Ishikawa (cell line): ENCODE results near the gene SMC1B.

Experiments
- CEBPB ChIP-seq: IDR thresholded peaks from 2 replicates; pipeline ENCODE4 v1.6.1; 2012
- CREB1 ChIP-seq: IDR thresholded peaks from 2 replicates; pipeline ENCODE4 v1.6.1; 2012; ENCODE audit warnings: low read depth
- EGR1 ChIP-seq: IDR thresholded peaks from 2 replicates; pipeline ENCODE4 v1.6.1; 2012
- EP300 ChIP-seq: IDR thresholded peaks from 2 replicates; pipeline ENCODE4 v1.6.1; 2012; ENCODE audit warnings: borderline replicate concordance
- FOXM1 ChIP-seq: IDR thresholded peaks from 2 replicates; pipeline ENCODE4 v1.6.1; 2012; ENCODE audit warnings: low read depth, borderline replicate concordance
- NFIC ChIP-seq: IDR thresholded peaks from 2 replicates; pipeline ENCODE4 v1.6.1; 2012
- RAD21 ChIP-seq: IDR thresholded peaks from 2 replicates; pipeline ENCODE4 v1.6.1; 2012; ENCODE audit warnings: low read depth
- REST ChIP-seq: IDR thresholded peaks from 2 replicates; pipeline ENCODE4 v1.6.1; 2012; ENCODE audit warnings: low read depth, mild to moderate bottlenecking
- TAF1 ChIP-seq: IDR thresholded peaks from 2 replicates; pipeline ENCODE4 v1.6.1; 2012; ENCODE audit warnings: low read depth, mild to moderate bottlenecking
- TCF12 ChIP-seq: IDR thresholded peaks from 2 replicates; pipeline ENCODE4 v1.6.1; 2012; ENCODE audit warnings: low read depth
- TEAD4 ChIP-seq: IDR thresholded peaks from 2 replicates; pipeline ENCODE4 v1.6.1; 2012
- USF1 ChIP-seq: IDR thresholded peaks from 2 replicates; pipeline ENCODE4 v1.6.1; 2012
- YY1 ChIP-seq: IDR thresholded peaks from 2 replicates; pipeline ENCODE4 v1.6.1; 2012; ENCODE audit warnings: low read depth
- ZBTB7A ChIP-seq: IDR thresholded peaks from 2 replicates; pipeline ENCODE4 v1.6.1; 2012; ENCODE audit warnings: low read depth
- TF ChIP-seq, protein P1 (sequence below): IDR thresholded peaks from 2 replicates; pipeline ENCODE4 v1.6.1; 2012

SMC1B gene, protein sequence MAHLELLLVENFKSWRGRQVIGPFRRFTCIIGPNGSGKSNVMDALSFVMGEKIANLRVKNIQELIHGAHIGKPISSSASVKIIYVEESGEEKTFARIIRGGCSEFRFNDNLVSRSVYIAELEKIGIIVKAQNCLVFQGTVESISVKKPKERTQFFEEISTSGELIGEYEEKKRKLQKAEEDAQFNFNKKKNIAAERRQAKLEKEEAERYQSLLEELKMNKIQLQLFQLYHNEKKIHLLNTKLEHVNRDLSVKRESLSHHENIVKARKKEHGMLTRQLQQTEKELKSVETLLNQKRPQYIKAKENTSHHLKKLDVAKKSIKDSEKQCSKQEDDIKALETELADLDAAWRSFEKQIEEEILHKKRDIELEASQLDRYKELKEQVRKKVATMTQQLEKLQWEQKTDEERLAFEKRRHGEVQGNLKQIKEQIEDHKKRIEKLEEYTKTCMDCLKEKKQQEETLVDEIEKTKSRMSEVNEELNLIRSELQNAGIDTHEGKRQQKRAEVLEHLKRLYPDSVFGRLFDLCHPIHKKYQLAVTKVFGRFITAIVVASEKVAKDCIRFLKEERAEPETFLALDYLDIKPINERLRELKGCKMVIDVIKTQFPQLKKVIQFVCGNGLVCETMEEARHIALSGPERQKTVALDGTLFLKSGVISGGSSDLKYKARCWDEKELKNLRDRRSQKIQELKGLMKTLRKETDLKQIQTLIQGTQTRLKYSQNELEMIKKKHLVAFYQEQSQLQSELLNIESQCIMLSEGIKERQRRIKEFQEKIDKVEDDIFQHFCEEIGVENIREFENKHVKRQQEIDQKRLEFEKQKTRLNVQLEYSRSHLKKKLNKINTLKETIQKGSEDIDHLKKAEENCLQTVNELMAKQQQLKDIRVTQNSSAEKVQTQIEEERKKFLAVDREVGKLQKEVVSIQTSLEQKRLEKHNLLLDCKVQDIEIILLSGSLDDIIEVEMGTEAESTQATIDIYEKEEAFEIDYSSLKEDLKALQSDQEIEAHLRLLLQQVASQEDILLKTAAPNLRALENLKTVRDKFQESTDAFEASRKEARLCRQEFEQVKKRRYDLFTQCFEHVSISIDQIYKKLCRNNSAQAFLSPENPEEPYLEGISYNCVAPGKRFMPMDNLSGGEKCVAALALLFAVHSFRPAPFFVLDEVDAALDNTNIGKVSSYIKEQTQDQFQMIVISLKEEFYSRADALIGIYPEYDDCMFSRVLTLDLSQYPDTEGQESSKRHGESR

DNA sequence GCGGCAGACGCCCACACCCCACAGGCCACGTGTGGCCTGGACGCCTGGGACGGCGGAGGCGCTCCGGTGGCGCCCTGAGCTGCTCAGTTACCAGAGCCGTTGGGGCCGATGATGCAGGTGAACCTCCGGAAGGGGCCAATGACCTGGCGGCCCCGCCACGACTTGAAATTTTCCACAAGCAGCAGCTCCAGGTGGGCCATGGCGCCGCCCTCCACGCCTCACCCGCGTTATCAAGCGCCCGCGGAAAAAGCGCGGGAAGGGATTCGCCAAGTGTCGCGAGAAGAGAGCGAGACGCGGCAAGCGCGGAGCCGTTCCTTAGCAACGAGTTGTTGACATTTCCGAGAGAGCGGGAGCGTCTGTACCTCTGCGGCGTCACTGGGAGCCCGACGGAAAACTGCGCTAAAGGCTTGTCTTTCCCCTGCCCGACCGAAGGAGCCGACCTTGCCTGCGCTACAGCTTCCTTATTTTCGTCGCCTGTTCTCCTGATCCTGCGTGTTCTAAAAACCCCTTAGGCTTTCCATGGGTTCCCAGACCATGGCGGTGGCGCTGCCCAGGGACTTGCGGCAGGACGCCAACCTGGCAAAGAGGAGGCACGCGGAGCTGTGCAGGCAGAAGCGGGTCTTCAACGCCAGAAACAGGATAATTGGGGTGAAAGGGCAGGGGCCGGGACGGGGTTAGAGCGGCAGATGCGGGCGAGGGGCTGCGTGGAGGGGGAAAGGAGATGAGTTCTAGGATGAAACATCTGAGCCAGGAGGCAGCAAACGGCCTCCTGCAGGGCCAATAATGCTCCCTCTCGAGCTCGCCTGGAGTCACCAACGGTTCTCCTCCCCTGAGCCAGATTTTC lies at the start of gene SMC1B, which contains the start of gene RIBC2:
SMC1B (minus strand) TSS at position 232 of the 844 bp plus-strand sequence; CDS start at position 200, 32 bp downstream.
RIBC2 (plus strand) TSS at position 326 of the 844 bp plus-strand sequence; CDS start at position 520, 194 bp downstream.
- TF ChIP-seq NFIC: 0 out of 2 replicates have a peak, but pooled peaks have one; percentile 36
- no peak for TF ChIP-seq ZBTB7A
- TF ChIP-seq CEBPB: no peak
- TF ChIP-seq CREB1: no peak
- no peak for TF ChIP-seq REST
- peak; percentile 28; the same call in 1 of the 2 replicates for TF ChIP-seq EGR1
- TF ChIP-seq TEAD4: no peak
- peak; percentile 55; the same call in 1 of the 2 replicates for TF ChIP-seq EP300
- TF ChIP-seq RAD21: no peak
- TF ChIP-seq FOXM1: no peak
- TF ChIP-seq TCF12: peak; percentile 79
- TF ChIP-seq, protein P1, sequence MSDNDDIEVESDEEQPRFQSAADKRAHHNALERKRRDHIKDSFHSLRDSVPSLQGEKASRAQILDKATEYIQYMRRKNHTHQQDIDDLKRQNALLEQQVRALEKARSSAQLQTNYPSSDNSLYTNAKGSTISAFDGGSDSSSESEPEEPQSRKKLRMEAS: peak; percentile 99
- TF ChIP-seq USF1: 0 out of 2 replicates have a peak, but pooled peaks have one; percentile 1
- peak; percentile 32; the same call in 1 of the 2 replicates for TF ChIP-seq TAF1
- TF ChIP-seq YY1: 0 out of 2 replicates have a peak, but pooled peaks have one; percentile 42

DNA sequence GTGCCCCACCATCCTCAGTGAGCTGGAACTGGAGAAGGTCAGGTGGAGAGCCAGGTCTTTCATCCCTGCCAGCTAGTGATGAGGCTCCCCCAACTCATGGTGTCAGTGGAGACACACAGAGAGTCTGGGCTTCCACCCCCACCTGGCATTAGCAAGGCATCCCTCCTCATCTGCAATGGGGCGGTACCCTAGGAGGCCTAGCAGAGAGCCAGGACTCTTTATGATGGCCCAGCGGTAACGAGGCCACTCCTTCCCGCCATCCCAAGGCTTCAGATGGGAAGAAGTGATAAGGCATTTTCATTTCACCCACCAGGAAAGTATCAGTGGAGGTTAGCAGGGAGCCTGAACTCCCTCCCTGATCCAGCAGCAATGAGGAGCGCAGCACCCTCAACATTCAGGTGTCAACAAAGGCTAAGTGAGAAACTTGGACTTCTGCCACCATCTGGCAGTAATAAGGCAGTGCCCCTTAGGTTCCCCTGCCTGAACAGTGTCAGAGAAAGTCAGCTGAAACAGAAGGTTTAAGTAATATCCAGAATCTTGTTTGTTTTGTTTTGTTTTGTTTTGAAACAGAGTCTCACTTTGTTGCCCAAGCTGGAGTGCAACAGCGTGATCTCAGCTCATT lies 48.7 kb upstream of the SMC1B start:
- TF ChIP-seq TAF1 (no peak), ZBTB7A (no peak), YY1 (no peak), NFIC (no peak), REST (no peak), USF1 (no peak), CEBPB (no peak), TEAD4 (no peak)
- TF ChIP-seq, protein P1: no peak

DNA sequence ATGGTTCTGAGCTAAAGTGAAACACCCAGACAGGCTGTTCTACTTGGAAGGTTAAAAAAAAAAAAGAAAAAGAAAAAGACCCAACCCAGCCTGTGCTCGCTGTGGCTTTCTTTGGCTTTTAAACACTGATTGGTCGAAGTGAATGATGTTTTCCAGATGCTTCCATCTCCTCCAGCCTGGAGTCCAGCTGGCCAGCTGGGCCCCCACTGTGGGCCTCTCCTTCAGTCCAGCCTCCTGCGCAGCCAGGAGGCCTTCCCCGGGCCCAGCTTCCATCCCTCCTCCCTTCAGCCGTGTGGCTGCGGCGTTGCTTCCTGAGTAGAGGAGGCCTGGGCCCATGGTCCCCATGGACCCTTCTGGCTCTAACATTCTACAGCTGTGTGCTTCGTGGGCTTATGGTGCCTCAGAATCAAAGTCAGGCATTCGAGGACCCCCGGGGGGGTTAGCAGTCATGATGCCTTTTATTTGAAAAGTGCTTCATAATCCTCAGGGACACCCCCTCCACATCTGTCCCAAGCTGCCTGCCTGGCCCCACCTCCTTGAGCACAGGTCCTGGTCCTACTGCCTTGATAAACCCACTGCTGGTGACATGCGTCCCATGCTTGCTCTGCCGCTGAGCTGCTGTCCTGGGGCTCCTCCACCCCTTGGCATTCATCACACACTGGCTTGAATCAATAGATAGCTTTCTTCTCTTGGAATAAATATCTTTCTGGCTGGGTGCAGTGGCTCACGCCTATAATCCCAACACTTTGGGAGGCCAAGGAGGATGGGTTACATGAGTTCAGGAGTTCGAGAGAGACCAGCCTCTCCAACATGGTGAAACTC lies 47.1 kb upstream of the SMC1B start:
- TF ChIP-seq TCF12: no peak
